ENCODE data around the gene TSC22D2. TPM values are rescaled to one million over a fixed set of nuclear protein-coding genes. Genes with fewer than 3 reads are reported as not detected.

Gene TSC22D2
- total and polyA plus RNA-seq, 10 of the 15 experiments (the other 5 are each of a cell fraction or from before 2014, with no cell fraction given): 7.4 to 19.4 (median 10.9) TPM

DNA sequence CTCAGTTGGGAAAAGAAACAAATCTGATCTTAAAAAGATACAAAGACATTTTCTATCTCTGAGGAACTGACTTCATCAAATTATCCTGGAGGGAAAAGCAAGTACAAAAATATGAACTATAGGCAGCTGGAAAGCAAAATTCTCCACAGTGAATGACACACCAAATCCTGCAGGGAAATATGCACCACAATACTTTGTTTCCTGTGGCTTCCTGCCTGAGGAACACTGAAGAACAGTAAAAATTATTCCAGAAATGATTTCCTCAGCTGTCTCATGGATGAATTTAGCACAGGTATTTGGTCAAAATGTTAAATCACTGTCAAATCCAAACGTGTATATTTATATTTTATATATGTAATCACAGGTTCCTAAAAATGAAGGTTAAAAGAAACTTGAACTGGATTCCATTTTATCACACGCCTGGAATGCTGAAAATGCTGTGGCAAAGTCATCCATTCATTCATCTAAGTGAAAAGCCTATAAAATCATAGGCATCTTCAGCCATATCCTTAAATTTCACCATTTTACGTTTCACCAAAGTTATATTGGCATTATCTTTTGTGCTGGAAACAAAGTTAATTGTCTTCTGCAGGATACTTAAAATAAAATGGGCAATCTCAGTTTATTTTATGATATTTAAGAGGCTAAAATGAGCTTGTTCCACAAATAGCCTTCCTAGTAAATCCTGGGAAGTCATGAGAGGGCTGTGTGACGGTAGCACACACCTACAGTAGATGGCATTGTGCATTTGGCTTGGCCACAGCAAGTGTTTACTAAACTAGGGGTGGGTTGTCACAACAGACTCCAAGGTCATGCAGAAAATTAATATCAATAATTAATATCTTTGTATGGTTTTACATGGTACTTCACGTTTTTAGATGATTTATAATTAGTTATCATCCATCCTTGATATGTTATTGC lies 19.3 kb upstream of the TSC22D2 start:
- 63% methylated on average over 5 of the region's 5 CpGs for WGBS (ENCODE audit: insufficient coverage, insufficient replicate concordance, low lambda C conversion rate, missing lambda C conversion rate)
- ChIA-PET RAD21 (ENCODE audit: unreplicated experiment) (interaction anchor here (1.1 to 5.7 kb wide), 2 partner anchors 15 to 19 kb away, joined by 3 to 46 read pairs; partner anchors contain the start of gene TSC22D2), POLR2A (interaction anchor here (0.5 to 3.5 kb wide), 4 partner anchors 19 to 105 kb away, joined by 3 to 25 read pairs (median 6); partner anchors contain the start of gene TSC22D2), CTCF (interaction anchor here (0.7 to 2.7 kb wide), 4 partner anchors 8 to 19 kb away, joined by 3 to 9 read pairs (median 6); partner anchors contain the start of gene TSC22D2), SMC1A (ENCODE audit: uncharacterized antibody, unreplicated experiment) (interaction anchor here (1.0 to 13.9 kb wide), 8 partner anchors 8 to 158 kb away, joined by 3 to 128 read pairs (median 5); partner anchors contain the start of gene TSC22D2)
- intact Hi-C loops (cut with micrococcal nuclease; ENCODE audit: unreplicated experiment): loop anchor here (5.0 kb wide), 1 partner anchor 159 kb away; the partner anchor contains the start of genes EIF2A and SERP1
- H4K20me1 ChIP-seq (ENCODE audit: control insufficient read depth, insufficient read depth): no peaks in the 10 kb centered on the region
- FAIRE-seq (no peak), ATAC-seq (no peak), DNase-seq (ENCODE audit: low read depth, low spot score) (no peak)
- no peak overlapping the region for H2AFZ ChIP-seq (ENCODE audit: control insufficient read depth, low read depth, low read length)
- TF ChIP-seq SPI1 (IDR thresholded peaks at IDR 0.05; ENCODE audit: borderline replicate concordance, insufficient read depth, low read depth, low read length) (no peak), DPF2 (IDR thresholded peaks at IDR 0.05) (no peak), PAX8 (IDR thresholded peaks at IDR 0.05) (no peak), FOS (IDR thresholded peaks at IDR 0.05; ENCODE audit: borderline replicate concordance, extremely low read depth, insufficient read length) (no peak), FOXM1 (IDR thresholded peaks at IDR 0.05; ENCODE audit: low read depth, low read length) (no peak), HCFC1 (IDR thresholded peaks at IDR 0.05; ENCODE audit: low read length) (no peak), CREM (IDR thresholded peaks at IDR 0.05; ENCODE audit: low read depth) (no peak)
- no peaks in the 10 kb centered on the region for H3K9me3 ChIP-seq (replicated peaks; ENCODE audit: control insufficient read depth, insufficient read depth, low read length)
- no peak overlapping the region for H3K4me3 ChIP-seq
- H3K9ac ChIP-seq (ENCODE audit: control insufficient read depth, insufficient read depth, low read length): no peak overlapping the region
- in situ Hi-C loops (cut with MboI): no loop called here
- H3K4me1 ChIP-seq (ENCODE audit: control insufficient read depth, insufficient read depth, low read length): peaks cover 23% of the 10 kb centered on the region
- H3K4me2 ChIP-seq (ENCODE audit: control insufficient read depth, insufficient read depth): no peak overlapping the region
- no peaks in the 10 kb centered on the region for H3K79me2 ChIP-seq (ENCODE audit: control insufficient read depth, insufficient read depth, low read length)
- no peak overlapping the region for H3K27ac ChIP-seq (ENCODE audit: control insufficient read depth, insufficient read depth)
- H3K36me3 ChIP-seq (ENCODE audit: control insufficient read depth in 2 of 2, insufficient read depth in 2 of 2, low read length in 1 of 2): no peaks in the 10 kb centered on the region
- BruUV-seq (replicated peaks): no TSS peak
- H3K27me3 ChIP-seq (replicated peaks in 1 of 2; ENCODE audit: control insufficient read depth in 2 of 2, insufficient read depth in 2 of 2, low read length in 1 of 2): no peaks in the 10 kb centered on the region

All from GM12878 (cell line).